IgD-negative memory B cell (primary cell): ENCODE data around the gene LRRN2. TPM values are rescaled to one million over a fixed set of nuclear protein-coding genes. Genes with fewer than 3 reads are reported as not detected.
"Not testable (repeated sequence)": the region's sequence is repeated elsewhere in the genome, so short reads cannot be mapped to it uniquely, and the experiment has no call there.

Experiments
- H3K27ac Mint-ChIP-seq, 3 donors: one replicate each; pipeline ENCODE4 v1.8.0; 2020 to 2022; ENCODE audit warnings: mild to moderate bottlenecking in 3 of 3, mixed read lengths in 3 of 3, moderate library complexity in 1 of 3
- H3K27me3 Mint-ChIP-seq: one replicate; pipeline ENCODE4 v1.8.0; 2021; ENCODE audit warnings: mixed read lengths
- H3K36me3 Mint-ChIP-seq: one replicate; pipeline ENCODE4 v1.8.0; 2020; ENCODE audit warnings: mild to moderate bottlenecking, mixed read lengths
- H3K4me1 Mint-ChIP-seq, 3 donors: one replicate each; pipeline ENCODE4 v1.8.0; 2020 to 2022; ENCODE audit warnings: mixed read lengths in 3 of 3, mild to moderate bottlenecking in 1 of 3
- H3K4me3 Mint-ChIP-seq, 4 donors: one replicate each; pipeline ENCODE4 v1.8.0; 2020 to 2022; ENCODE audit warnings: mild to moderate bottlenecking in 4 of 4, mixed read lengths in 4 of 4, moderate library complexity in 3 of 4
- H3K9me3 Mint-ChIP-seq, 3 donors: one replicate each; pipeline ENCODE4 v1.8.0; 2020 to 2021; ENCODE audit warnings: mixed read lengths in 3 of 3, mild to moderate bottlenecking in 1 of 3
- polyA plus RNA-seq: library from polyadenylated mRNA; unstranded; fragments of 300-500 nt; fragmentation: Illumina TruSeq; gene quantifications from one replicate; pipeline ENCODE4 v1.2.3, GENCODE V29; 2021

LRRN2 gene
- polyA plus RNA-seq, 1 donor from 2014 or later: not detected

DNA sequence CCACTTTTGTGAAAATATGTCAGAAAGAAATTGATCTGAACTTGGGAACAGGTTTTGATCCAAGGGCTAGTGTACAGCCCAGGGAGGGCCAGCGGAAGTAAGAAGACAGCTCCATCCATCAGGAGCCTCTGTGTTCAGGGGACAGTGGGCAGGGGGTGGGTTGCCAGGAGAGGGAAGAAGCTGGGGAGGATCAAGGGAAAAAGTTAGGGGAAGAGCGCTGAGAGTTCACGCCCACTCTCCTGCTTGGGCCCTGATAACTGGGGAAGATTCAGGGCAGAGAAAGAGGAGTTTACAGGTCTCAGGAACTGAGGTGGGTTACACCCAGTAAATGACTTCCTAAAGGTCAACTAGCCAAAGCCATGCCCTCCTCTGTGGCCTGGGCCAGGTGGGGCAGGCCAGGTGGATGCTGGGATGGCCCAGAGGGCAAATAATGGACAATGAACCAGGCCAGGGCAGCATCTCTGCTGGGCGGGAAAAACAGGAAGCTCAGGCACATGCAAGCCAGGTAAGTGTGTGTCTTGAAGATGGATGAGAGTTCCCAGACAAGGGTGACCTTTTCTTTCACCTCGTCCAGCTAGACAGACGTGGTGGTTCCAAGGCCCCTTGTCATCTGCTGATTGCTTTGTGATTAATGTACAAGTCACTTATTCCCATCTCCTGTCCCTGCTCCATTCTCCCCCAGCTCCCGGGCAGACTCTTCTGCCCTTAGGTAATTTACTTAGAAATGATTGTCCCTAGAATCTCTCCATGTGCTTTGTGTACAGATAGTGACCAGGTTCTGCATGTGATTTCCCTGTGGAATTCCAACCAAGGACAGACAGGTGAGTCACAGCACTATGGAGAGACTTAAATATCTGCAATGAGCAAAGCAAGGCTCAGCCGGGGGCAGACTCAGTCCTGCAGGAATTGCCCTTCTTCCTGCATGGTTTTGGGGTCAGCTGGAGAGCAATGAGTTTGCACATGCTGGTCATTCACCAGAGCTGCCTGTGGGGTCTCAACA lies 112.3 kb downstream of the LRRN2 start:
- H3K4me1 Mint-ChIP-seq: peaks cover 4 to 18% (median 8%) of the 10 kb centered on the region in 3 donors
- H3K27ac Mint-ChIP-seq: no peak overlapping the region
- H3K27me3 Mint-ChIP-seq: no peaks in the 10 kb centered on the region
- no peaks in the 10 kb centered on the region for H3K9me3 Mint-ChIP-seq
- H3K4me3 Mint-ChIP-seq: peak overlapping the region in 1 of 4 donors; percentile 70
- peaks cover 9% of the 10 kb centered on the region for H3K36me3 Mint-ChIP-seq

DNA sequence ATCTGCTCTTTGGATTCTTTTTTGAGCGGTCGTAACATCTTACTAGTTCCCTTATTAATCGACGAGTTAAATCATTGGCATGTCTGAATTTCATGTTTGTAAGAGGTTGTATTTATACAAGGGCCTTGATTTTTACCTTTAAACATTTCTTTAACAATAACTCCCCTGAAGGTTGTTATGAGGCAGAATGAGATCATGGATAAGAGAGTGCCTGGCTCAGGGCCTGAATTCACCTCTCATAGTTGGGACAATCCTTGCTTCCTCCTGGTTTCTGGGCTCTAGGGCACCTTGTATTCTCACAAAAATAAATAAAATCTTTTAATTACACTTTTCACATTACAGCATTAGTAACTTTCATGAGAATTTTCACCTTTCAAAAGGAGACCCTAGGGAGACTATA lies 113.9 kb downstream of the LRRN2 start:
- H3K4me3 Mint-ChIP-seq: no peak overlapping the region
- no peak overlapping the region for H3K27ac Mint-ChIP-seq
- peaks cover 9% of the 10 kb centered on the region for H3K36me3 Mint-ChIP-seq
- H3K27me3 Mint-ChIP-seq: no peaks in the 10 kb centered on the region
- H3K9me3 Mint-ChIP-seq: no peaks in the 10 kb centered on the region
- H3K4me1 Mint-ChIP-seq: peaks cover 3 to 14% (median 7%) of the 10 kb centered on the region in 3 donors

DNA sequence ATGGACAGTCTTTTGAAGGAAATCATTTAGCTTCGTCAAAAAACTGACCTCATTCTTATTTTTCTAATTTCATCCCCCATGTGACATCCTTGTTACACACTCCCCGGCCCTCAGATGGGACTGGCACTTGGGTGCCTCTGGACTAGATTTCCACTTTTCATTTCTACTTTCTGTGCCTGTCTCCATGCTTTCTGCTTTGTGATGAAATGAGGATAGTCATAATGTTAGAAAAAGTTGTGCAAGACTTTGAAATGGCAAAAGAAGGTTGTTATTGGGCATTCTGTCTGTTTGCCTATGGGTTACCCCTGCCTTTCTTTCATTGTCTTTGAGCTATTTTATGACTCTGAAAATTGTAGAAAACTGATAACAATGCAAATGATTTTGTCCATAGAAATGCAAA lies 114.4 kb downstream of the LRRN2 start:
- Mint-ChIP-seq H3K36me3 (peaks cover 9% of the 10 kb centered on the region), H3K4me3 (no peak overlapping the region), H3K9me3 (no peaks in the 10 kb centered on the region), H3K4me1 (peaks cover 2 to 11% (median 8%) of the 10 kb centered on the region in 3 donors), H3K27me3 (no peaks in the 10 kb centered on the region), H3K27ac (no peak overlapping the region)

DNA sequence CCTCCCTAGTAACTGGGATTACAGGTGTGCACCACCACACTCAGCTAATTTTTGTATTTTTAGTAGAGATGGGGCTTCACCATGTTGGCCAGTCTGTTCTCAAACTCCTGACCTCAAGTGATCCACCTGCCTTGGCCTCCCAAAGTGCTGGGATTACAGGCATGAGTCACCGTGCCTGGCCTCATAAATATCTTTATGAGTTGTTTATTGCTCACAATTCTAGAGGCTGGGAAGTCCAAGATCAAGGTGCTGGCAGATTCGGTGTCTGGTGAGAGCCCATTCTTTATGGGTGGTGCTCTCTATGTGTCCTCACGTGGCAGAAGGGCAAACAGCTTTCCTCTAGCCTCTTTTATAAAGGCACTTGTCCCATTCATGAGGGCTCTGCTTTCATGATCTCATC lies 115.5 kb downstream of the LRRN2 start:
- H3K4me3 Mint-ChIP-seq, H3K27ac Mint-ChIP-seq, H3K9me3 Mint-ChIP-seq, H3K36me3 Mint-ChIP-seq, H3K27me3 Mint-ChIP-seq: not testable (repeated sequence)
- H3K4me1 Mint-ChIP-seq: peaks cover 11 to 16% (median 16%) of the 10 kb centered on the region in 3 donors

DNA sequence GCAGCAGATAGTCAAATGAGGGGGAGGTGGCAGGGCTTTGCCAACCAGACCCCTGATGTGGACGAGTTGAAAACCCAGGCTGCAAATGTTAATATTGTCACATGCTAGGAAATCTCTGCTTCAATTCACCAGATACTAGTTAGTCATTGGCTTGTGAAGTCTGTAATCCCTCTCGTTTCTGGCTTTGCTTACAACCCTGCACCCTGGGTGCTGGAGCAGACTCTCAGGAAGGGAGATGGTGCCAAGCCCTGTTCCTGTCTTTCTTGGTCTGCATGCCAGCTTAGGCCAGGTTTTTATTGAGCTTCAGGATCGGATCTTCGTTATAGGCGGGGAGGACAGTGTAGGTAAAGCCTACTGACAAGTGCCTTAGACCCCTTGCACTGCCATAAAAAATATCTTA lies 116.1 kb downstream of the LRRN2 start:
- H3K27me3 Mint-ChIP-seq: no peaks in the 10 kb centered on the region
- peaks cover 11% of the 10 kb centered on the region for H3K36me3 Mint-ChIP-seq
- no peak overlapping the region for H3K4me3 Mint-ChIP-seq
- H3K4me1 Mint-ChIP-seq: peaks cover 16 to 17% (median 16%) of the 10 kb centered on the region in 3 donors
- H3K9me3 Mint-ChIP-seq: no peaks in the 10 kb centered on the region
- H3K27ac Mint-ChIP-seq: no peak overlapping the region

DNA sequence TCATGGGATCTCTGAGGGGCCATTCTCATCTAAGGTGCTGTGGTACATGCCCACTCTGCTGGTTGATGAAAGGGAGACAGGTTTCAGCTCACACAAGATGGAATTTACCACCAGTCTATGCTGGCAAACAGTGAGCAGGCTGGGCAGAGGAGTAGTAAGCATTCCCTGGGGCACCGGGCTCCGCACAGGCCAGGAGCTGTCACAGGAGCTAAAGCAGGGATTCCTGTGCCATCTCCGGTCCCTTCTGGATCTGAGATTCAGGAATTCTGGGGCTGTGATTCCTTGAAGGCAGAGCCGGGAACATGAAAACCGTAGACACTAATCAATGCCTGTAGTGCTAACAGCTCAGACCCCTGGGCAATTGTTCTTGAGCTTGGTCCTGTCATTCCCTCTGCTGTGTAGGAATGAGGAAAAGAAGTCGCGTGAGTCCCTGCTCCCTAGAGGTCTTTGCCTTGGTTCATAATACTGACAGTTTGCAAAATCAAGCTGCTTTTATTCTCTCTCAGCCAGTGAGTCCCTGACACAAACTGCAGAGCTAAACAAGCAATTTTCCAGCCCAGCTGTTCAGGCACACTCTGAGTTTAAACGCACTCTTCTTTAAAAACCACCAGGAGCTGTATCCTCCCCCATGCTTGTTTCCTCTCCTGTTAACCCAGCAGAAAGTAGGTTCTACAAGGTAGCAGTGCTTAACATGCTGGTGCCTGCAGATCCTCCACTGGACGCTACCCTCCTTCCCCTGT lies 116.8 kb downstream of the LRRN2 start:
- peaks cover 11% of the 10 kb centered on the region for H3K36me3 Mint-ChIP-seq
- H3K4me3 Mint-ChIP-seq: no peak overlapping the region

More for the DNA sequence above, 116.8 kb downstream of the LRRN2 start:
- Mint-ChIP-seq H3K9me3 (no peaks in the 10 kb centered on the region), H3K27ac (no peak overlapping the region), H3K27me3 (no peaks in the 10 kb centered on the region), H3K4me1 (peaks cover 17 to 22% (median 18%) of the 10 kb centered on the region in 3 donors)

Other genes with a start within 250 kb of the LRRN2 start
- 8.1 TPM for gene PIK3C2B, start 190.9 kb downstream of the LRRN2 start, polyA plus RNA-seq
- gene MDM4, start 169.3 kb downstream of the LRRN2 start, polyA plus RNA-seq: 23.9 TPM
- 0.50 TPM for gene NFASC, start 185.1 kb upstream of the LRRN2 start, polyA plus RNA-seq